ENCODE measurements around the gene UBR2. TPM values are rescaled to one million over a fixed set of nuclear protein-coding genes. Genes with fewer than 3 reads are reported as not detected.

Gene UBR2
- total RNA-seq, 1 experiment from 2014 or later, result 21.7 TPM

DNA sequence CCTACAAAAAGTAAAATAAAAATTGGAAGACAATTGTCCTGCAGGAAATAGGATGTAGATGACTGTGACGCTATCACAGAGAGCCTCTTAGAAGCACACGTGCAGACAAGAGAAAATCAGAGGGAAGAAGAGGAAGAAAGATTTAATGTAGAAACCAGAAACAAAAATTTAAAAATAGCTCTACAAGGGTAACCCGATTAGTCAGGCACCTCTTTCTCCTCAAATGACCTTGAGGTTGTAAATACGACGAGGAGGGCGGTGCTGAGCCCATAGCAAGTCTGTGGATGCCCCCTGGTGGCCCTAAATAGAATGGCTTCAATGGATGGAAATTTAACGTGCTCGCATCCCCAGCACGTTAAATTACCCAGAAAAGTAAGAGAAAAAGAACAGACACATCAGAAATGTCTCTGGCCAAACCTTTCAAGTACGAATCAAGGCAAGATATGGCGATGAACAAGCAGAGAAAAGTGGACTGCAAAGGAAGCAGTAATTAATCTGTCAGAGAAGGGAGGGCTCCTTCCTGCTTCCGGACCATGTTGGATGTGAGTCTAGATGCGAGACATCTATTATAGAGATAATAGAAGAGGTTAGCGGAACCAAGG, 162.8 kb downstream of the UBR2 start:
- no peaks in the 10 kb centered on the region for H3K9me3 ChIP-seq
- H3K4me3 ChIP-seq (ENCODE audit: low read depth, low read length), result peak overlapping the region; percentile 30
- H3K9me3 Mint-ChIP-seq (ENCODE audit: unreplicated experiment), result no peaks in the 10 kb centered on the region
- peak overlapping the region; percentile 69 for H3K4me3 Mint-ChIP-seq (ENCODE audit: unreplicated experiment)
- POLR2A ChIA-PET, result no interaction called here
- H3K4me1 ChIP-seq, result peaks cover 4% of the 10 kb centered on the region; the same call in 1 of the 2 replicates
- intact Hi-C loops (cut with micrococcal nuclease; ENCODE audit: unreplicated experiment), result loop anchor here (1.0 kb wide), 3 partner anchors 65 to 173 kb away; no protein-coding TSS in a partner anchor
- H3K27ac Mint-ChIP-seq (ENCODE audit: unreplicated experiment), result no peak overlapping the region
- BruUV-seq (replicated peaks), result no TSS peak
- peak; percentile 69 to 71 for DNase-seq
- H3K4me1 Mint-ChIP-seq (ENCODE audit: low read depth, unreplicated experiment), result peaks cover 12% of the 10 kb centered on the region
- no peaks in the 10 kb centered on the region for H3K36me3 Mint-ChIP-seq (ENCODE audit: insufficient read depth, unreplicated experiment)
- H3K27me3 ChIP-seq (replicated peaks; ENCODE audit: control insufficient read depth, insufficient read depth, low read length), result no peaks in the 10 kb centered on the region
- TF ChIP-seq, protein P1, sequence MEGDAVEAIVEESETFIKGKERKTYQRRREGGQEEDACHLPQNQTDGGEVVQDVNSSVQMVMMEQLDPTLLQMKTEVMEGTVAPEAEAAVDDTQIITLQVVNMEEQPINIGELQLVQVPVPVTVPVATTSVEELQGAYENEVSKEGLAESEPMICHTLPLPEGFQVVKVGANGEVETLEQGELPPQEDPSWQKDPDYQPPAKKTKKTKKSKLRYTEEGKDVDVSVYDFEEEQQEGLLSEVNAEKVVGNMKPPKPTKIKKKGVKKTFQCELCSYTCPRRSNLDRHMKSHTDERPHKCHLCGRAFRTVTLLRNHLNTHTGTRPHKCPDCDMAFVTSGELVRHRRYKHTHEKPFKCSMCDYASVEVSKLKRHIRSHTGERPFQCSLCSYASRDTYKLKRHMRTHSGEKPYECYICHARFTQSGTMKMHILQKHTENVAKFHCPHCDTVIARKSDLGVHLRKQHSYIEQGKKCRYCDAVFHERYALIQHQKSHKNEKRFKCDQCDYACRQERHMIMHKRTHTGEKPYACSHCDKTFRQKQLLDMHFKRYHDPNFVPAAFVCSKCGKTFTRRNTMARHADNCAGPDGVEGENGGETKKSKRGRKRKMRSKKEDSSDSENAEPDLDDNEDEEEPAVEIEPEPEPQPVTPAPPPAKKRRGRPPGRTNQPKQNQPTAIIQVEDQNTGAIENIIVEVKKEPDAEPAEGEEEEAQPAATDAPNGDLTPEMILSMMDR (IDR thresholded peaks at IDR 0.05; ENCODE audit: insufficient read depth in 1 of 2, low read depth in 1 of 2, low read length in 1 of 2, severe bottlenecking in 1 of 2, unreplicated experiment in 1 of 2), result peak; percentile 77 to 79
- H3K36me3 ChIP-seq (ENCODE audit: control insufficient read depth, insufficient read depth, low read length), result no peaks in the 10 kb centered on the region
- CTCF ChIA-PET, result interaction anchor here (0.6 to 2.4 kb wide), 6 partner anchors 19 to 72 kb away, joined by 3 to 34 read pairs (median 4); partner anchors contain the start of gene TBCC
- H3K27me3 Mint-ChIP-seq (ENCODE audit: insufficient read depth, unreplicated experiment), result no peaks in the 10 kb centered on the region

DNA sequence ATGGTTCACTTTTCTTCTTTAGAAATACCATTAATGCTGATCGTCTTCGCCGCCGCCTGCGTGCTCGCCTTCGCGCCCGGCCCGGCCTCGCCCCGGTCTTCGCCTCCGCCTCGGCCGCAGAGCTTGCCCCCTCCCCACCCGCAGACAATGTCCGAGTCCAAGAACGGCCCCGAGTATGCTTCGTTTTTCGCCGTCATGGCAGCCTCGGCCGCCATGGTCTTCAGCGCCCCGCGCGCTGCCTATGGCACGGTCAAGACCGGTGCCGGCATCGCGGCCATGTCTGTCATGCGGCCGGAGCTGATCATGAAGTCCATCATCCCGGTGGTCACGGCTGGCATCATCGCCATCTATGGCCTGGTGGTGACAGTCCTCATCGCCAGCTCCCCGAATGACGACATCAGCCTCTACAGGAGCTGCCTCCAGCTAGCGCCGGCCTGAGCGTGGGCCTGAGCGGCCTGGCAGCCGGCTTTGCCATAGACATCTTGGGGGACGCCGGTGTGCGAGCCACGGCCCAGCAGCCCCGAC, 163.3 kb downstream of the UBR2 start:
- no peaks in the 10 kb centered on the region for H3K9me3 Mint-ChIP-seq (ENCODE audit: unreplicated experiment)
- peak overlapping the region; percentile 69 for H3K4me3 Mint-ChIP-seq (ENCODE audit: unreplicated experiment)
- H3K4me1 Mint-ChIP-seq (ENCODE audit: low read depth, unreplicated experiment), result peaks cover 12% of the 10 kb centered on the region
- TF ChIP-seq, protein P1 (IDR thresholded peaks at IDR 0.05; ENCODE audit: insufficient read depth in 1 of 2, low read depth in 1 of 2, low read length in 1 of 2, severe bottlenecking in 1 of 2, unreplicated experiment in 1 of 2), result no peak
- CTCF ChIA-PET, result interaction anchor here (0.7 to 2.4 kb wide), 2 partner anchors 65 to 684 kb away, joined by 5 to 34 read pairs; no protein-coding TSS in a partner anchor
- peak in 1 of 2 experiments; percentile 14 for DNase-seq
- intact Hi-C loops (cut with micrococcal nuclease; ENCODE audit: unreplicated experiment), result no loop called here
- Histone ChIP-seq H3K9me3 (no peaks in the 10 kb centered on the region), H3K4me3 (ENCODE audit: low read depth, low read length) (peak overlapping the region; percentile 30), H3K4me1 (peaks cover 4% of the 10 kb centered on the region; the same call in 1 of the 2 replicates), H3K36me3 (ENCODE audit: control insufficient read depth, insufficient read depth, low read length) (no peaks in the 10 kb centered on the region), H3K27me3 (replicated peaks; ENCODE audit: control insufficient read depth, insufficient read depth, low read length) (no peaks in the 10 kb centered on the region)
- BruUV-seq (replicated peaks), result no TSS peak
- POLR2A ChIA-PET, result no interaction called here
- H3K27ac Mint-ChIP-seq (ENCODE audit: unreplicated experiment), result no peak overlapping the region
- no peaks in the 10 kb centered on the region for H3K27me3 Mint-ChIP-seq (ENCODE audit: insufficient read depth, unreplicated experiment)
- no peaks in the 10 kb centered on the region for H3K36me3 Mint-ChIP-seq (ENCODE audit: insufficient read depth, unreplicated experiment)

DNA sequence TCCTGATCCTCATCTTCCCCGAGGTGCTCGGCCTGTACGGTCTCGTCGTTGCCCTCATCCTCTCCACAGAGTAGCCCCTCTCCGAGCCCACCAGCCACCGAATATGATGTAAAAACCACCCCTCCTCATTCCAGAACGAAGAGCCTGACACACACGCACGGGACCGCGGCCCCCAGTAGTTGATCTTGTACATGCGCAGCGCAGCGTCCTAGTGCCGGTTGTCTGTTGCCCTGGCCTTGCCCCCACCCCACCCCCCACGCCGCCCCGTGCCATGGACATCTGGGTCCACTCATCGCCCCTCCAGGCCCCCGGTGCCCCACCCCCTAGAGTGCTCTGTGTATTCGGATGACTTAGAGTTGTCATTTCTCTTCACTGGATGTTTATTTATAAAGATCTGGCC, 163.8 kb downstream of the UBR2 start:
- ChIA-PET POLR2A (no interaction called here), CTCF (interaction anchor here (0.7 to 2.4 kb wide), 2 partner anchors 66 to 684 kb away, joined by 5 to 34 read pairs; no protein-coding TSS in a partner anchor)
- no TSS peak for BruUV-seq (replicated peaks)
- Histone ChIP-seq H3K27me3 (replicated peaks; ENCODE audit: control insufficient read depth, insufficient read depth, low read length) (no peaks in the 10 kb centered on the region), H3K4me3 (ENCODE audit: low read depth, low read length) (no peak overlapping the region; the same call in 1 of the 2 replicates), H3K4me1 (peaks cover 4% of the 10 kb centered on the region; the same call in 1 of the 2 replicates), H3K36me3 (ENCODE audit: control insufficient read depth, insufficient read depth, low read length) (no peaks in the 10 kb centered on the region), H3K9me3 (no peaks in the 10 kb centered on the region)
- H3K36me3 Mint-ChIP-seq (ENCODE audit: insufficient read depth, unreplicated experiment), result no peaks in the 10 kb centered on the region
- H3K9me3 Mint-ChIP-seq (ENCODE audit: unreplicated experiment), result no peaks in the 10 kb centered on the region
- no peak overlapping the region for H3K27ac Mint-ChIP-seq (ENCODE audit: unreplicated experiment)
- no peak for DNase-seq
- TF ChIP-seq, protein P1 (IDR thresholded peaks at IDR 0.05; ENCODE audit: insufficient read depth in 1 of 2, low read depth in 1 of 2, low read length in 1 of 2, severe bottlenecking in 1 of 2, unreplicated experiment in 1 of 2), result no peak
- H3K4me3 Mint-ChIP-seq (ENCODE audit: unreplicated experiment), result peak overlapping the region; percentile 69
- intact Hi-C loops (cut with micrococcal nuclease; ENCODE audit: unreplicated experiment), result no loop called here
- H3K27me3 Mint-ChIP-seq (ENCODE audit: insufficient read depth, unreplicated experiment), result no peaks in the 10 kb centered on the region
- peaks cover 12% of the 10 kb centered on the region for H3K4me1 Mint-ChIP-seq (ENCODE audit: low read depth, unreplicated experiment)
